CD4-positive, alpha-beta memory T cell (primary cell): ENCODE data around the gene SLPI. TPM values are rescaled to one million over a fixed set of nuclear protein-coding genes. Genes with fewer than 3 reads are reported as not detected.

Experiments
- polyA plus RNA-seq, 2 donors: library from polyadenylated mRNA; unstranded; fragments of 300-500 nt; fragmentation: Illumina TruSeq; gene quantifications; one replicate each; pipeline ENCODE4 v1.2.3, GENCODE V29; 2021
- total RNA-seq, 2 experiments: library from RNA; stranded (reverse); gene quantifications; one replicate each; pipeline ENCODE4 v1.2.3, GENCODE V29; 2021

SLPI gene
- total and polyA plus RNA-seq, 4 experiments from 2014 or later, result not detected

Other genes with a start within 250 kb of the SLPI start
- under 1 TPM in 1 of 2 experiments, not detected in 1; 0.09 TPM for gene KCNS1, start 153.4 kb downstream of the SLPI start, total RNA-seq
- under 1 TPM in 1 of 2 donors, not detected in 1; 0.16 TPM for gene KCNS1, start 153.4 kb downstream of the SLPI start, polyA plus RNA-seq
- not detected for gene WFDC5, start 139.4 kb downstream of the SLPI start, total RNA-seq
- not detected for gene WFDC5, start 139.4 kb downstream of the SLPI start, polyA plus RNA-seq
- gene WFDC12, start 130.1 kb downstream of the SLPI start, total RNA-seq, result not detected
- not detected for gene WFDC12, start 130.1 kb downstream of the SLPI start, polyA plus RNA-seq
- gene PI3, start 79.7 kb downstream of the SLPI start, total RNA-seq, result not detected
- not detected for gene PI3, start 79.7 kb downstream of the SLPI start, polyA plus RNA-seq
- not detected for gene SEMG1, start 47.5 kb downstream of the SLPI start, total RNA-seq
- gene SEMG1, start 47.5 kb downstream of the SLPI start, polyA plus RNA-seq, result not detected
- gene SEMG2, start 33.2 kb downstream of the SLPI start, total RNA-seq, result not detected
- not detected for gene SEMG2, start 33.2 kb downstream of the SLPI start, polyA plus RNA-seq
- gene RBPJL, start 52.3 kb upstream of the SLPI start, total RNA-seq, result not detected
- not detected for gene RBPJL, start 52.3 kb upstream of the SLPI start, polyA plus RNA-seq
- not detected for gene MATN4, start 53.7 kb upstream of the SLPI start, total RNA-seq
- gene MATN4, start 53.7 kb upstream of the SLPI start, polyA plus RNA-seq, result not detected
- 1 to 10 TPM; 3.8 to 3.9 TPM for gene SDC4, start 93.9 kb upstream of the SLPI start, total RNA-seq
- gene SDC4, start 93.9 kb upstream of the SLPI start, polyA plus RNA-seq, result 1 to 10 TPM; 1.2 to 2.3 TPM
- gene SYS1, start 108.6 kb upstream of the SLPI start, total RNA-seq, result 10 to 100 TPM; 56.4 to 56.6 TPM
- gene SYS1, start 108.6 kb upstream of the SLPI start, polyA plus RNA-seq, result 10 to 100 TPM; 24.7 to 30.2 TPM
- under 1 TPM in 1 of 2 experiments, not detected in 1; 0.36 TPM for gene TP53TG5, start 123.8 kb upstream of the SLPI start, total RNA-seq
- under 1 TPM; 0.11 to 0.24 TPM for gene TP53TG5, start 123.8 kb upstream of the SLPI start, polyA plus RNA-seq
- 10 to 100 TPM; 17.8 to 18.4 TPM for gene DBNDD2, start 153.7 kb upstream of the SLPI start, total RNA-seq
- 10 to 100 TPM; 12.9 to 15.4 TPM for gene DBNDD2, start 153.7 kb upstream of the SLPI start, polyA plus RNA-seq
- gene PIGT, start 161.6 kb upstream of the SLPI start, total RNA-seq, result 10 to 100 TPM; 81.9 to 84.5 TPM
- gene PIGT, start 161.6 kb upstream of the SLPI start, polyA plus RNA-seq, result 10 to 100 TPM; 85.6 to 92.2 TPM
- 1 to 10 TPM in 1 of 2 experiments, under 1 TPM in 1; 0.73 to 1.6 TPM for gene WFDC2, start 215.2 kb upstream of the SLPI start, total RNA-seq
- gene WFDC2, start 215.2 kb upstream of the SLPI start, polyA plus RNA-seq, result not detected